Measurements from ENCODE around the gene GATA1. TPM values are rescaled to one million over a fixed set of nuclear protein-coding genes. Genes with fewer than 3 reads are reported as not detected.

The GATA1 gene
- total RNA-seq, 1 experiment from 2014 or later: 0.23 TPM

- in situ Hi-C loops (cut with HindIII; ENCODE audit: low pct_unique_long_range_greater_than_20kb, low sequenced_read_pairs): no loop called here
- Histone ChIP-seq H3K27ac (ENCODE audit: low read length) (no peak within 1 kb of the TSS), H3K4me1 (ENCODE audit: control insufficient read depth, insufficient read depth, low read length) (no peaks in the 10 kb centered on the region), H3K27me3 (ENCODE audit: control insufficient read depth, insufficient read depth, low read length) (no peaks in the 10 kb centered on the region), H3K9me3 (ENCODE audit: control insufficient read depth, insufficient read depth, low read depth, low read length) (no peaks in the 10 kb centered on the region), H3K4me3 (ENCODE audit: low read depth in 2 of 2, low read length in 2 of 2) (no peak within 1 kb of the TSS), H3K36me3 (ENCODE audit: control insufficient read depth, insufficient read depth, low read length) (no peaks in the 10 kb centered on the region; the same call in 1 of the 2 replicates)
- POLR2A ChIA-PET: no interaction called here
- no peak for TF ChIP-seq TCF7L2 (IDR thresholded peaks at IDR 0.05; ENCODE audit: low read depth, low read length)
- no peak for TF ChIP-seq SIN3A (IDR thresholded peaks at IDR 0.05; ENCODE audit: borderline replicate concordance, insufficient read depth, low read depth, low read length)
- no peak for TF ChIP-seq POLR2AphosphoS5 (IDR thresholded peaks at IDR 0.05; ENCODE audit: low read depth, low read length)
- no peak for TF ChIP-seq CTCF (IDR thresholded peaks at IDR 0.05)
- TF ChIP-seq, protein P1, sequence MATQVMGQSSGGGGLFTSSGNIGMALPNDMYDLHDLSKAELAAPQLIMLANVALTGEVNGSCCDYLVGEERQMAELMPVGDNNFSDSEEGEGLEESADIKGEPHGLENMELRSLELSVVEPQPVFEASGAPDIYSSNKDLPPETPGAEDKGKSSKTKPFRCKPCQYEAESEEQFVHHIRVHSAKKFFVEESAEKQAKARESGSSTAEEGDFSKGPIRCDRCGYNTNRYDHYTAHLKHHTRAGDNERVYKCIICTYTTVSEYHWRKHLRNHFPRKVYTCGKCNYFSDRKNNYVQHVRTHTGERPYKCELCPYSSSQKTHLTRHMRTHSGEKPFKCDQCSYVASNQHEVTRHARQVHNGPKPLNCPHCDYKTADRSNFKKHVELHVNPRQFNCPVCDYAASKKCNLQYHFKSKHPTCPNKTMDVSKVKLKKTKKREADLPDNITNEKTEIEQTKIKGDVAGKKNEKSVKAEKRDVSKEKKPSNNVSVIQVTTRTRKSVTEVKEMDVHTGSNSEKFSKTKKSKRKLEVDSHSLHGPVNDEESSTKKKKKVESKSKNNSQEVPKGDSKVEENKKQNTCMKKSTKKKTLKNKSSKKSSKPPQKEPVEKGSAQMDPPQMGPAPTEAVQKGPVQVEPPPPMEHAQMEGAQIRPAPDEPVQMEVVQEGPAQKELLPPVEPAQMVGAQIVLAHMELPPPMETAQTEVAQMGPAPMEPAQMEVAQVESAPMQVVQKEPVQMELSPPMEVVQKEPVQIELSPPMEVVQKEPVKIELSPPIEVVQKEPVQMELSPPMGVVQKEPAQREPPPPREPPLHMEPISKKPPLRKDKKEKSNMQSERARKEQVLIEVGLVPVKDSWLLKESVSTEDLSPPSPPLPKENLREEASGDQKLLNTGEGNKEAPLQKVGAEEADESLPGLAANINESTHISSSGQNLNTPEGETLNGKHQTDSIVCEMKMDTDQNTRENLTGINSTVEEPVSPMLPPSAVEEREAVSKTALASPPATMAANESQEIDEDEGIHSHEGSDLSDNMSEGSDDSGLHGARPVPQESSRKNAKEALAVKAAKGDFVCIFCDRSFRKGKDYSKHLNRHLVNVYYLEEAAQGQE (IDR thresholded peaks at IDR 0.05; ENCODE audit: insufficient read depth in 1 of 2, low read depth in 2 of 2, low read length in 1 of 2): no peak
- CTCF ChIA-PET: no interaction called here
- no TSS peak for BruUV-seq (replicated peaks)
- no peak for ATAC-seq
- intact Hi-C loops (cut with micrococcal nuclease; ENCODE audit: unreplicated experiment): no loop called here
- DNase-seq (ENCODE audit: low read depth, low spot score): no peak
Observed at GRCh38 chrX:48826135-48826875, 39.9 kb downstream of the GATA1 start, which contains the start of gene ERAS. Gene ERAS, plus strand, starts transcription at chrX:48826513. Its CDS starts 2,611 bp downstream, at chrX:48829124.

- ATAC-seq: no peak
- H3K4me3 ChIP-seq (ENCODE audit: low read depth in 2 of 2, low read length in 2 of 2): no peak overlapping the region
- H3K36me3 ChIP-seq (ENCODE audit: control insufficient read depth, insufficient read depth, low read length): no peaks in the 10 kb centered on the region; the same call in 1 of the 2 replicates
- no peaks in the 10 kb centered on the region for H3K9me3 ChIP-seq (ENCODE audit: control insufficient read depth, insufficient read depth, low read depth, low read length)
- CTCF ChIA-PET: no interaction called here
- in situ Hi-C loops (cut with HindIII; ENCODE audit: low pct_unique_long_range_greater_than_20kb, low sequenced_read_pairs): no loop called here
- TF ChIP-seq TCF7L2 (IDR thresholded peaks at IDR 0.05; ENCODE audit: low read depth, low read length) (no peak), POLR2AphosphoS5 (IDR thresholded peaks at IDR 0.05; ENCODE audit: low read depth, low read length) (no peak), SIN3A (IDR thresholded peaks at IDR 0.05; ENCODE audit: borderline replicate concordance, insufficient read depth, low read depth, low read length) (no peak), CTCF (IDR thresholded peaks at IDR 0.05) (no peak)
- TF ChIP-seq, protein P1 (IDR thresholded peaks at IDR 0.05; ENCODE audit: insufficient read depth in 1 of 2, low read depth in 2 of 2, low read length in 1 of 2): no peak
- no peaks in the 10 kb centered on the region for H3K4me1 ChIP-seq (ENCODE audit: control insufficient read depth, insufficient read depth, low read length)
- no TSS peak for BruUV-seq (replicated peaks)
- H3K27me3 ChIP-seq (ENCODE audit: control insufficient read depth, insufficient read depth, low read length): no peaks in the 10 kb centered on the region
- no peak overlapping the region for H3K27ac ChIP-seq (ENCODE audit: low read length)
- intact Hi-C loops (cut with micrococcal nuclease; ENCODE audit: unreplicated experiment): no loop called here
- POLR2A ChIA-PET: no interaction called here
- DNase-seq (ENCODE audit: low read depth, low spot score): no peak
Observed at GRCh38 chrX:48826876-48827653, 40.7 kb downstream of the GATA1 start.
